GM23338 (cell line): ENCODE results near the gene SMOC1. TPM values are rescaled to one million over a fixed set of nuclear protein-coding genes. Genes with fewer than 3 reads are reported as not detected.

ENCODE experiments used
- ATAC-seq: fragments of 200-7000 bp; cut with Tn5 transposase; 3 replicates; pipeline ENCODE4 v1.9.1; 2020
- DNase-seq: peaks from one replicate; pipeline ENCODE4 v3.0.0-alpha.2; 2015; ENCODE audit warnings: low spot score
- H2AFZ ChIP-seq: fragments of 200-600 bp; sonication (generic); 2 replicates; pipeline ENCODE4 v1.8.0; 2016; ENCODE audit warnings: antibody characterized with exemption, mild to moderate bottlenecking, moderate library complexity
- H3F3A ChIP-seq: fragments of 200-600 bp; sonication (generic); replicated peaks from 2 replicates; pipeline ENCODE4 v1.8.0; 2017; ENCODE audit warnings: antibody characterized with exemption, mixed run types, low read depth
- H3K27ac ChIP-seq: fragments of 200-600 bp; sonication (generic); 2 replicates; pipeline ENCODE4 v1.6.1; 2016; ENCODE audit warnings: low read depth
- H3K27me3 ChIP-seq: fragments of 200-600 bp; sonication (generic); 2 replicates; pipeline ENCODE4 v1.8.0; 2016; ENCODE audit warnings: mild to moderate bottlenecking, mixed run types, moderate library complexity; ENCODE audit not compliant: insufficient read depth
- H3K36me3 ChIP-seq: fragments of 200-600 bp; sonication (generic); 2 replicates; pipeline ENCODE4 v1.8.0; 2016; ENCODE audit warnings: mild to moderate bottlenecking; ENCODE audit not compliant: insufficient read depth
- H3K4me1 ChIP-seq: fragments of 200-600 bp; sonication (generic); 2 replicates; pipeline ENCODE4 v1.8.0; 2016; ENCODE audit warnings: mild to moderate bottlenecking, moderate library complexity; ENCODE audit not compliant: insufficient read depth
- H3K4me2 ChIP-seq: fragments of 200-600 bp; sonication (generic); 2 replicates; pipeline ENCODE4 v1.7.1; 2017; ENCODE audit warnings: mixed run types
- H3K4me3 ChIP-seq: fragments of 200-600 bp; sonication (generic); 2 replicates; pipeline ENCODE4 v1.6.1; 2016; ENCODE audit warnings: mixed run types
- H3K79me2 ChIP-seq: fragments of 200-600 bp; sonication (generic); replicated peaks from 2 replicates; pipeline ENCODE4 v1.8.0; 2017; ENCODE audit warnings: mild to moderate bottlenecking; ENCODE audit not compliant: insufficient read depth
- H3K9me2 ChIP-seq: fragments of 200-600 bp; sonication (generic); 2 replicates; pipeline ENCODE4 v1.8.0; 2017; ENCODE audit not compliant: insufficient read depth
- H4K20me1 ChIP-seq: fragments of 200-600 bp; sonication (generic); replicated peaks from 2 replicates; pipeline ENCODE4 v1.8.0; 2017; ENCODE audit warnings: mild to moderate bottlenecking; ENCODE audit not compliant: insufficient read depth
- H3K27ac Mint-ChIP-seq: 2 replicates; pipeline ENCODE4 v1.8.0; 2020; ENCODE audit warnings: inconsistent platforms, mild to moderate bottlenecking, moderate library complexity, mixed read lengths
- H3K27me3 Mint-ChIP-seq: 3 replicates; pipeline ENCODE4 v1.8.0; 2022; ENCODE audit warnings: low read depth, mild to moderate bottlenecking, moderate library complexity, mixed read lengths, inconsistent platforms; ENCODE audit not compliant: insufficient read depth, poor library complexity
- H3K36me3 Mint-ChIP-seq: 3 replicates; pipeline ENCODE4 v1.8.0; 2021; ENCODE audit warnings: low read depth, mild to moderate bottlenecking, inconsistent platforms, moderate library complexity, mixed read lengths
- H3K4me1 Mint-ChIP-seq: 3 replicates; pipeline ENCODE4 v1.8.0; 2020; ENCODE audit warnings: mild to moderate bottlenecking, inconsistent platforms, mixed read lengths
- H3K4me3 Mint-ChIP-seq: 3 replicates; pipeline ENCODE4 v1.8.0; 2021; ENCODE audit warnings: moderate library complexity, mild to moderate bottlenecking, inconsistent platforms, mixed read lengths
- H3K9me3 Mint-ChIP-seq: 3 replicates; pipeline ENCODE4 v1.8.0; 2020; ENCODE audit warnings: moderate library complexity, mild to moderate bottlenecking, inconsistent platforms, mixed read lengths
- CREB1 ChIP-seq: fragments of 250-450 bp; sonication (Bioruptor Pico); IDR thresholded peaks from 2 replicates; pipeline ENCODE4 v1.5.0; 2020; ENCODE audit warnings: low read depth, mild to moderate bottlenecking, moderate library complexity
- EZH2 ChIP-seq: fragments of 200-600 bp; sonication (generic); IDR thresholded peaks from one replicate; pipeline ENCODE4 v1.8.0; 2017; ENCODE audit warnings: antibody characterized with exemption, mild to moderate bottlenecking, low read depth; ENCODE audit not compliant: unreplicated experiment
- EZH2phosphoT487 ChIP-seq: fragments of 200-600 bp; sonication (generic); IDR thresholded peaks from one replicate; pipeline ENCODE4 v1.8.1; 2018; ENCODE audit warnings: antibody characterized with exemption; ENCODE audit not compliant: unreplicated experiment
- JUNB ChIP-seq: IDR thresholded peaks from one replicate; pipeline ENCODE4 v1.6.1; 2016; ENCODE audit warnings: antibody characterized with exemption; ENCODE audit not compliant: unreplicated experiment
- NANOG ChIP-seq: IDR thresholded peaks from 2 replicates; pipeline ENCODE4 v1.6.1; 2016; ENCODE audit warnings: antibody characterized with exemption, borderline replicate concordance
- POLR2AphosphoS5 ChIP-seq: IDR thresholded peaks from 2 replicates; pipeline ENCODE4 v1.6.1; 2016; ENCODE audit warnings: antibody characterized with exemption, low read depth
- STAT1 ChIP-seq: IDR thresholded peaks from one replicate; pipeline ENCODE4 v1.6.1; 2016; ENCODE audit warnings: antibody characterized with exemption; ENCODE audit not compliant: unreplicated experiment
- ZNF114 ChIP-seq: fragments of 250-450 bp; sonication (Bioruptor Pico); IDR thresholded peaks from 2 replicates; pipeline ENCODE4 v1.5.0; 2020; ENCODE audit warnings: mild to moderate bottlenecking, moderate library complexity
- ZNF331 ChIP-seq: fragments of 250-450 bp; sonication (Bioruptor Pico); IDR thresholded peaks from 2 replicates; pipeline ENCODE4 v1.5.0; 2020; ENCODE audit warnings: low read depth, mild to moderate bottlenecking, moderate library complexity
- polyA plus RNA-seq: library from polyadenylated mRNA; unstranded; fragments of >200 nt; fragmentation: Nextera tagmentation; extraction: Ambion mirVana; gene quantifications from 2 replicates; pipeline ENCODE4 v1.2.1, GENCODE V29; 2016
- total RNA-seq: library from RNA; depleted of rRNA; stranded (reverse); fragments of >200 nt; shearing (Covaris generic); gene quantifications from 2 replicates; pipeline ENCODE4 v1.2.3, GENCODE V29; 2014
- TF ChIP-seq, protein P1 (sequence below): IDR thresholded peaks from one replicate; pipeline ENCODE4 v1.6.1; 2018; ENCODE audit warnings: antibody characterized with exemption; ENCODE audit not compliant: unreplicated experiment
- TF ChIP-seq, protein P2 (sequence below), 2 experiments: fragments of 200-600 bp in 1 of 2; sonication (generic) in 1 of 2; conservative IDR thresholded peaks; 2 replicates each; pipeline versions ENCODE4 v1.5.1 to v1.6.1; 2016 to 2017; ENCODE audit warnings: antibody characterized with exemption in 2 of 2, low read depth in 2 of 2, mild to moderate bottlenecking in 2 of 2, moderate library complexity in 1 of 2
- TF ChIP-seq, protein P3 (sequence below): fragments of 250-450 bp; sonication (Bioruptor Pico); IDR thresholded peaks from 2 replicates; pipeline ENCODE4 v1.5.0; 2020; ENCODE audit warnings: mild to moderate bottlenecking, moderate library complexity
- TF ChIP-seq, protein P4 (sequence below): IDR thresholded peaks from 2 replicates; pipeline ENCODE4 v1.6.1; 2016; ENCODE audit warnings: antibody characterized with exemption

Gene SMOC1
- total and polyA plus RNA-seq, 2 experiments from 2014 or later: 0.79 to 1.6 TPM

DNA sequence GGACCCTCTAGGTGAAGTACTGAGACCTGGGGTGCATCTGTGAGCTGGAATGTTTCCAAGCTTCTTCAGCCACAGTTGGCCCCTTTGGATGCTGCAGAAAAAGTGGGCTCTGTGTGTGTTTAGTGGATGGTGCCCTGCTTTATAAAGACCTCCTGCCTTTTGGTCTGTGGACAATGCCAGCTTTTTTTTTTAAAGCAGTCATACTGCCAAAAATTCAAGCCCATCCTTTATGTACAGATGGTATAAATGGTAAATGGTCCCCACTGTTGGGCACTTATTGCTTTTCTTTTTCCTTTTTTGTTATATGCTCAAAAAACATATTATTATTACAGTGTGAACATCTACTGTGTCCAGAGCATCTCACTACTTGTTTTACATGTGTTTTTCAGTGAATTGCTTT lies 81.1 kb downstream of the SMOC1 start:
- H3K4me3 Mint-ChIP-seq: no peak overlapping the region
- Histone ChIP-seq H3K4me1 (no peaks in the 10 kb centered on the region), H3K9me2 (no peaks in the 10 kb centered on the region), H3K36me3 (no peaks in the 10 kb centered on the region), H3F3A (no peaks in the 10 kb centered on the region), H3K27ac (no peak overlapping the region), H3K79me2 (no peaks in the 10 kb centered on the region), H3K27me3 (no peaks in the 10 kb centered on the region), H3K4me3 (no peak overlapping the region), H3K4me2 (no peak overlapping the region), H4K20me1 (no peaks in the 10 kb centered on the region), H2AFZ (no peak overlapping the region)
- H3K36me3 Mint-ChIP-seq: no peaks in the 10 kb centered on the region
- DNase-seq: no peak
- H3K9me3 Mint-ChIP-seq: no peaks in the 10 kb centered on the region
- ATAC-seq: no peak
- H3K4me1 Mint-ChIP-seq: no peaks in the 10 kb centered on the region
- H3K27me3 Mint-ChIP-seq: no peaks in the 10 kb centered on the region
- no peak overlapping the region for H3K27ac Mint-ChIP-seq
- TF ChIP-seq CREB1 (CRISPR knock-in tag): no peak
- TF ChIP-seq ZNF114: no peak
- TF ChIP-seq, protein P1, sequence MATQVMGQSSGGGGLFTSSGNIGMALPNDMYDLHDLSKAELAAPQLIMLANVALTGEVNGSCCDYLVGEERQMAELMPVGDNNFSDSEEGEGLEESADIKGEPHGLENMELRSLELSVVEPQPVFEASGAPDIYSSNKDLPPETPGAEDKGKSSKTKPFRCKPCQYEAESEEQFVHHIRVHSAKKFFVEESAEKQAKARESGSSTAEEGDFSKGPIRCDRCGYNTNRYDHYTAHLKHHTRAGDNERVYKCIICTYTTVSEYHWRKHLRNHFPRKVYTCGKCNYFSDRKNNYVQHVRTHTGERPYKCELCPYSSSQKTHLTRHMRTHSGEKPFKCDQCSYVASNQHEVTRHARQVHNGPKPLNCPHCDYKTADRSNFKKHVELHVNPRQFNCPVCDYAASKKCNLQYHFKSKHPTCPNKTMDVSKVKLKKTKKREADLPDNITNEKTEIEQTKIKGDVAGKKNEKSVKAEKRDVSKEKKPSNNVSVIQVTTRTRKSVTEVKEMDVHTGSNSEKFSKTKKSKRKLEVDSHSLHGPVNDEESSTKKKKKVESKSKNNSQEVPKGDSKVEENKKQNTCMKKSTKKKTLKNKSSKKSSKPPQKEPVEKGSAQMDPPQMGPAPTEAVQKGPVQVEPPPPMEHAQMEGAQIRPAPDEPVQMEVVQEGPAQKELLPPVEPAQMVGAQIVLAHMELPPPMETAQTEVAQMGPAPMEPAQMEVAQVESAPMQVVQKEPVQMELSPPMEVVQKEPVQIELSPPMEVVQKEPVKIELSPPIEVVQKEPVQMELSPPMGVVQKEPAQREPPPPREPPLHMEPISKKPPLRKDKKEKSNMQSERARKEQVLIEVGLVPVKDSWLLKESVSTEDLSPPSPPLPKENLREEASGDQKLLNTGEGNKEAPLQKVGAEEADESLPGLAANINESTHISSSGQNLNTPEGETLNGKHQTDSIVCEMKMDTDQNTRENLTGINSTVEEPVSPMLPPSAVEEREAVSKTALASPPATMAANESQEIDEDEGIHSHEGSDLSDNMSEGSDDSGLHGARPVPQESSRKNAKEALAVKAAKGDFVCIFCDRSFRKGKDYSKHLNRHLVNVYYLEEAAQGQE: no peak
- TF ChIP-seq POLR2AphosphoS5: no peak
- TF ChIP-seq JUNB: no peak
- no peak for TF ChIP-seq ZNF331 (CRISPR knock-in tag)
- TF ChIP-seq, protein P2, sequence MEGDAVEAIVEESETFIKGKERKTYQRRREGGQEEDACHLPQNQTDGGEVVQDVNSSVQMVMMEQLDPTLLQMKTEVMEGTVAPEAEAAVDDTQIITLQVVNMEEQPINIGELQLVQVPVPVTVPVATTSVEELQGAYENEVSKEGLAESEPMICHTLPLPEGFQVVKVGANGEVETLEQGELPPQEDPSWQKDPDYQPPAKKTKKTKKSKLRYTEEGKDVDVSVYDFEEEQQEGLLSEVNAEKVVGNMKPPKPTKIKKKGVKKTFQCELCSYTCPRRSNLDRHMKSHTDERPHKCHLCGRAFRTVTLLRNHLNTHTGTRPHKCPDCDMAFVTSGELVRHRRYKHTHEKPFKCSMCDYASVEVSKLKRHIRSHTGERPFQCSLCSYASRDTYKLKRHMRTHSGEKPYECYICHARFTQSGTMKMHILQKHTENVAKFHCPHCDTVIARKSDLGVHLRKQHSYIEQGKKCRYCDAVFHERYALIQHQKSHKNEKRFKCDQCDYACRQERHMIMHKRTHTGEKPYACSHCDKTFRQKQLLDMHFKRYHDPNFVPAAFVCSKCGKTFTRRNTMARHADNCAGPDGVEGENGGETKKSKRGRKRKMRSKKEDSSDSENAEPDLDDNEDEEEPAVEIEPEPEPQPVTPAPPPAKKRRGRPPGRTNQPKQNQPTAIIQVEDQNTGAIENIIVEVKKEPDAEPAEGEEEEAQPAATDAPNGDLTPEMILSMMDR (conservative IDR thresholded peaks at IDR 0.05; ENCODE audit: low read depth in 2 of 2): no peak
- TF ChIP-seq, protein P3, sequence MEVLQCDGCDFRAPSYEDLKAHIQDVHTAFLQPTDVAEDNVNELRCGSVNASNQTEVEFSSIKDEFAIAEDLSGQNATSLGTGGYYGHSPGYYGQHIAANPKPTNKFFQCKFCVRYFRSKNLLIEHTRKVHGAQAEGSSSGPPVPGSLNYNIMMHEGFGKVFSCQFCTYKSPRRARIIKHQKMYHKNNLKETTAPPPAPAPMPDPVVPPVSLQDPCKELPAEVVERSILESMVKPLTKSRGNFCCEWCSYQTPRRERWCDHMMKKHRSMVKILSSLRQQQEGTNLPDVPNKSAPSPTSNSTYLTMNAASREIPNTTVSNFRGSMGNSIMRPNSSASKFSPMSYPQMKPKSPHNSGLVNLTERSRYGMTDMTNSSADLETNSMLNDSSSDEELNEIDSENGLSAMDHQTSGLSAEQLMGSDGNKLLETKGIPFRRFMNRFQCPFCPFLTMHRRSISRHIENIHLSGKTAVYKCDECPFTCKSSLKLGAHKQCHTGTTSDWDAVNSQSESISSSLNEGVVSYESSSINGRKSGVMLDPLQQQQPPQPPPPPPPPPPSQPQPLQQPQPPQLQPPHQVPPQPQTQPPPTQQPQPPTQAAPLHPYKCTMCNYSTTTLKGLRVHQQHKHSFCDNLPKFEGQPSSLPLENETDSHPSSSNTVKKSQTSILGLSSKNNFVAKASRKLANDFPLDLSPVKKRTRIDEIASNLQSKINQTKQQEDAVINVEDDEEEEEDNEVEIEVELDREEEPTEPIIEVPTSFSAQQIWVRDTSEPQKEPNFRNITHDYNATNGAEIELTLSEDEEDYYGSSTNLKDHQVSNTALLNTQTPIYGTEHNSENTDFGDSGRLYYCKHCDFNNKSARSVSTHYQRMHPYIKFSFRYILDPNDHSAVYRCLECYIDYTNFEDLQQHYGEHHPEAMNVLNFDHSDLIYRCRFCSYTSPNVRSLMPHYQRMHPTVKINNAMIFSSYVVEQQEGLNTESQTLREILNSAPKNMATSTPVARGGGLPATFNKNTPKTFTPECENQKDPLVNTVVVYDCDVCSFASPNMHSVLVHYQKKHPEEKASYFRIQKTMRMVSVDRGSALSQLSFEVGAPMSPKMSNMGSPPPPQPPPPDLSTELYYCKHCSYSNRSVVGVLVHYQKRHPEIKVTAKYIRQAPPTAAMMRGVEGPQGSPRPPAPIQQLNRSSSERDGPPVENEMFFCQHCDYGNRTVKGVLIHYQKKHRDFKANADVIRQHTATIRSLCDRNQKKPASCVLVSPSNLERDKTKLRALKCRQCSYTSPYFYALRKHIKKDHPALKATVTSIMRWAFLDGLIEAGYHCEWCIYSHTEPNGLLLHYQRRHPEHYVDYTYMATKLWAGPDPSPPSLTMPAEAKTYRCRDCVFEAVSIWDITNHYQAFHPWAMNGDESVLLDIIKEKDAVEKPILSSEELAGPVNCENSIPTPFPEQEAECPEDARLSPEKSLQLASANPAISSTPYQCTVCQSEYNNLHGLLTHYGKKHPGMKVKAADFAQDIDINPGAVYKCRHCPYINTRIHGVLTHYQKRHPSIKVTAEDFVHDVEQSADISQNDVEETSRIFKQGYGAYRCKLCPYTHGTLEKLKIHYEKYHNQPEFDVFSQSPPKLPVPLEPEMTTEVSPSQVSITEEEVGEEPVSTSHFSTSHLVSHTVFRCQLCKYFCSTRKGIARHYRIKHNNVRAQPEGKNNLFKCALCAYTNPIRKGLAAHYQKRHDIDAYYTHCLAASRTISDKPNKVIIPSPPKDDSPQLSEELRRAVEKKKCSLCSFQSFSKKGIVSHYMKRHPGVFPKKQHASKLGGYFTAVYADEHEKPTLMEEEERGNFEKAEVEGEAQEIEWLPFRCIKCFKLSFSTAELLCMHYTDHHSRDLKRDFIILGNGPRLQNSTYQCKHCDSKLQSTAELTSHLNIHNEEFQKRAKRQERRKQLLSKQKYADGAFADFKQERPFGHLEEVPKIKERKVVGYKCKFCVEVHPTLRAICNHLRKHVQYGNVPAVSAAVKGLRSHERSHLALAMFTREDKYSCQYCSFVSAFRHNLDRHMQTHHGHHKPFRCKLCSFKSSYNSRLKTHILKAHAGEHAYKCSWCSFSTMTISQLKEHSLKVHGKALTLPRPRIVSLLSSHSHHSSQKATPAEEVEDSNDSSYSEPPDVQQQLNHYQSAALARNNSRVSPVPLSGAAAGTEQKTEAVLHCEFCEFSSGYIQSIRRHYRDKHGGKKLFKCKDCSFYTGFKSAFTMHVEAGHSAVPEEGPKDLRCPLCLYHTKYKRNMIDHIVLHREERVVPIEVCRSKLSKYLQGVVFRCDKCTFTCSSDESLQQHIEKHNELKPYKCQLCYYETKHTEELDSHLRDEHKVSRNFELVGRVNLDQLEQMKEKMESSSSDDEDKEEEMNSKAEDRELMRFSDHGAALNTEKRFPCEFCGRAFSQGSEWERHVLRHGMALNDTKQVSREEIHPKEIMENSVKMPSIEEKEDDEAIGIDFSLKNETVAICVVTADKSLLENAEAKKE (CRISPR knock-in tag): no peak
- TF ChIP-seq NANOG: no peak
- no peak for TF ChIP-seq EZH2
- TF ChIP-seq STAT1: no peak
- TF ChIP-seq, protein P4, sequence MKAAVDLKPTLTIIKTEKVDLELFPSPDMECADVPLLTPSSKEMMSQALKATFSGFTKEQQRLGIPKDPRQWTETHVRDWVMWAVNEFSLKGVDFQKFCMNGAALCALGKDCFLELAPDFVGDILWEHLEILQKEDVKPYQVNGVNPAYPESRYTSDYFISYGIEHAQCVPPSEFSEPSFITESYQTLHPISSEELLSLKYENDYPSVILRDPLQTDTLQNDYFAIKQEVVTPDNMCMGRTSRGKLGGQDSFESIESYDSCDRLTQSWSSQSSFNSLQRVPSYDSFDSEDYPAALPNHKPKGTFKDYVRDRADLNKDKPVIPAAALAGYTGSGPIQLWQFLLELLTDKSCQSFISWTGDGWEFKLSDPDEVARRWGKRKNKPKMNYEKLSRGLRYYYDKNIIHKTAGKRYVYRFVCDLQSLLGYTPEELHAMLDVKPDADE: no peak
- TF ChIP-seq EZH2phosphoT487: no peak
